Body of pancreas (tissue), 4 donors: ENCODE data around the gene TMSB10. TPM values are rescaled to one million over a fixed set of nuclear protein-coding genes. Genes with fewer than 3 reads are reported as not detected.

Source experiments
- ATAC-seq: fragments of 150-250 bp; one replicate; pipeline ENCODE4 v1.9.1; 2016
- DNase-seq, 4 donors: peaks; one replicate each; pipeline ENCODE4 v3.0.0-alpha.2; 2019
- H3K27ac ChIP-seq, 4 donors: fragments of 200-600 bp; sonication (generic); 1 replicate in 3 of 4; 2 replicates in 1 of 4; pipeline versions ENCODE4 v1.5.1 to v1.6.1; 2016 to 2019; ENCODE audit warnings: mild to moderate bottlenecking in 1 of 4, mixed read lengths in 1 of 4, moderate library complexity in 1 of 4
- H3K27me3 ChIP-seq, 2 donors: fragments of 200-600 bp; sonication (generic); one replicate each; pipeline ENCODE4 v1.6.0; 2016; ENCODE audit warnings: mild to moderate bottlenecking in 1 of 2
- H3K36me3 ChIP-seq, 2 donors: fragments of 200-600 bp; sonication (generic); replicated peaks in 1 of 2; 2 replicates each; pipeline ENCODE4 v1.5.1; 2016; ENCODE audit warnings: low read depth in 2 of 2; ENCODE audit not compliant: insufficient read depth in 1 of 2
- H3K4me1 ChIP-seq: fragments of 200-600 bp; sonication (generic); one replicate; pipeline ENCODE4 v1.6.0; 2016
- H3K4me3 ChIP-seq, 2 donors: fragments of 200-600 bp; sonication (generic); 1 replicate in 1 of 2; 2 replicates in 1 of 2; pipeline ENCODE4 v1.5.1; 2016 to 2019
- H3K9me3 ChIP-seq, 3 donors: fragments of 200-600 bp; sonication (generic); 1 replicate in 2 of 3; 2 replicates in 1 of 3; pipeline ENCODE4 v1.5.1; 2016
- CTCF ChIP-seq, 7 experiments: fragments of 450-650 bp in 4 of 7; fragments of 200-600 bp in 3 of 7; sonication (generic) in 3 of 7; IDR thresholded peaks; one replicate each; pipeline ENCODE4 v1.5.1; 2016 to 2019; ENCODE audit warnings: antibody characterized with exemption in 7 of 7
- POLR2A ChIP-seq, 3 donors: fragments of 450-650 bp; IDR thresholded peaks; one replicate each; pipeline ENCODE4 v1.6.1; 2016; ENCODE audit warnings: antibody characterized with exemption in 3 of 3, mild to moderate bottlenecking in 2 of 3
- WGBS, 2 donors: methylation state at CpG; one replicate each; pipeline ENCODE4 v1.1.5; 2017; 5-methylcytosine and 5-hydroxymethylcytosine counted together
- intact Hi-C: fragments of 100-400 bp; cut with DNase I; formaldehyde crosslinking; loops from one replicate; pipeline ENCODE4 v1.15.1; 2023
- total RNA-seq, 2 donors: library from RNA; depleted of rRNA; stranded (reverse); fragments of >200 nt; gene quantifications; one replicate each; pipeline ENCODE4 v1.1.0, GENCODE V29; 2016

TMSB10 gene
- total RNA-seq, 2 donors from 2014 or later, result 672 to 866 TPM

- 50 to 51% methylated on average over 3 of the region's 3 CpGs for WGBS, 2 donors
- DNase-seq (no peak), ATAC-seq (no peak)
- Histone ChIP-seq H3K36me3 (no peaks in the 10 kb centered on the region), H3K4me3 (no peak overlapping the region), H3K27me3 (peaks cover 0 to 16% of the 10 kb centered on the region in 2 donors), H3K9me3 (no peaks in the 10 kb centered on the region), H3K4me1 (peaks cover 23% of the 10 kb centered on the region), H3K27ac (no peak overlapping the region)
- no peak for TF ChIP-seq POLR2A (IDR thresholded peaks at IDR 0.05)
- no peak for TF ChIP-seq CTCF (IDR thresholded peaks at IDR 0.05)
- intact Hi-C loops, result no loop called here
Measured at GRCh38 chr2:84882414-84882738, 23.1 kb upstream of the TMSB10 start.

GRCh38 chr2:84882775-84883550 lies 22.5 kb upstream of the TMSB10 start:
- Histone ChIP-seq H3K36me3 (no peaks in the 10 kb centered on the region), H3K4me1 (peaks cover 23% of the 10 kb centered on the region), H3K27me3 (peaks cover 0 to 16% of the 10 kb centered on the region in 2 donors), H3K9me3 (no peaks in the 10 kb centered on the region), H3K27ac (no peak overlapping the region), H3K4me3 (no peak overlapping the region)
- no peak for ATAC-seq
- intact Hi-C loops, result no loop called here
- TF ChIP-seq CTCF (IDR thresholded peaks at IDR 0.05) (no peak), POLR2A (IDR thresholded peaks at IDR 0.05) (no peak)
- no peak for DNase-seq
- WGBS, 2 donors, result 69 to 75% methylated on average over 4 of the region's 4 CpGs

GRCh38 chr2:84884449-84884848 lies 21.0 kb upstream of the TMSB10 start:
- H3K27ac ChIP-seq, result no peak overlapping the region
- H3K27me3 ChIP-seq, result peaks cover 0 to 16% of the 10 kb centered on the region in 2 donors
- intact Hi-C loops, result no loop called here
- ATAC-seq (no peak), DNase-seq (no peak)
- no peaks in the 10 kb centered on the region for H3K9me3 ChIP-seq
- no peaks in the 10 kb centered on the region for H3K36me3 ChIP-seq
- H3K4me1 ChIP-seq, result peaks cover 29% of the 10 kb centered on the region
- TF ChIP-seq POLR2A (IDR thresholded peaks at IDR 0.05), result no peak
- TF ChIP-seq CTCF (IDR thresholded peaks at IDR 0.05), result no peak
- H3K4me3 ChIP-seq, result no peak overlapping the region

GRCh38 chr2:84885111-84885510 lies 20.3 kb upstream of the TMSB10 start:
- H3K4me1 ChIP-seq, result peaks cover 27% of the 10 kb centered on the region
- intact Hi-C loops, result no loop called here
- TF ChIP-seq POLR2A (IDR thresholded peaks at IDR 0.05) (no peak), CTCF (IDR thresholded peaks at IDR 0.05) (no peak)
- H3K4me3 ChIP-seq, result no peak overlapping the region
- WGBS, 2 donors, result 66 to 93% methylated on average over 2 of the region's 2 CpGs
- ATAC-seq (no peak), DNase-seq (no peak)
- H3K36me3 ChIP-seq, result no peaks in the 10 kb centered on the region
- no peaks in the 10 kb centered on the region for H3K9me3 ChIP-seq
- H3K27me3 ChIP-seq, result peaks cover 0 to 15% of the 10 kb centered on the region in 2 donors
- no peak overlapping the region for H3K27ac ChIP-seq

GRCh38 chr2:84886791-84887190 lies 18.7 kb upstream of the TMSB10 start:
- intact Hi-C loops, result no loop called here
- DNase-seq (no peak), ATAC-seq (no peak)
- peaks cover 10% of the 10 kb centered on the region for H3K4me1 ChIP-seq
- H3K27me3 ChIP-seq, result no peaks in the 10 kb centered on the region
- no peak overlapping the region for H3K27ac ChIP-seq
- 90 to 92% methylated on average over 6 of the region's 6 CpGs for WGBS, 2 donors
- no peaks in the 10 kb centered on the region for H3K36me3 ChIP-seq
- H3K9me3 ChIP-seq, result no peaks in the 10 kb centered on the region
- TF ChIP-seq POLR2A (IDR thresholded peaks at IDR 0.05) (no peak), CTCF (IDR thresholded peaks at IDR 0.05) (no peak)
- H3K4me3 ChIP-seq, result no peak overlapping the region
